Upper lobe of right lung (tissue), 1 donor: ENCODE results near the gene HSPG2. TPM values are rescaled to one million over a fixed set of nuclear protein-coding genes. Genes with fewer than 3 reads are reported as not detected.

Experiments
- ATAC-seq: fragments of 200-7000 bp; cut with Tn5 transposase; one replicate; pipeline ENCODE4 v1.9.1; 2020; ENCODE audit warnings: mild to moderate bottlenecking, moderate library complexity
- DNase-seq: peaks from one replicate; pipeline ENCODE4 v3.0.0-alpha.2; 2020
- H3K27ac ChIP-seq: fragments of 200-600 bp; one replicate; pipeline ENCODE4 v1.8.0; 2022
- H3K27me3 ChIP-seq: fragments of 200-600 bp; one replicate; pipeline ENCODE4 v1.8.0; 2022; ENCODE audit warnings: mild to moderate bottlenecking
- H3K36me3 ChIP-seq: fragments of 200-600 bp; one replicate; pipeline ENCODE4 v1.8.0; 2022
- H3K4me1 ChIP-seq: fragments of 200-600 bp; one replicate; pipeline ENCODE4 v1.8.0; 2022
- H3K4me3 ChIP-seq: fragments of 200-600 bp; one replicate; pipeline ENCODE4 v1.8.0; 2022; ENCODE audit warnings: mild to moderate bottlenecking
- H3K9me3 ChIP-seq: fragments of 200-600 bp; one replicate; pipeline ENCODE4 v1.8.0; 2022
- CTCF ChIP-seq: fragments of 200-600 bp; IDR thresholded peaks from one replicate; pipeline ENCODE4 v1.8.0; 2022; ENCODE audit warnings: antibody characterized with exemption
- intact Hi-C: fragments of 100-400 bp; cut with DNase I; formaldehyde crosslinking; loops from one replicate; pipeline ENCODE4 v1.11.0; 2022
- total RNA-seq: library from RNA; stranded (reverse); fragmentation: NEBNext Ultra II Directional; extraction: Animal tissue kit (Norgen Biotek cat#: 25700); gene quantifications from one replicate; pipeline ENCODE4 v1.2.1, GENCODE V29; 2021
- donor health status: DM: no; HTN: yes; CAD: no; lungs with severe emphysema.

HSPG2 gene
- total RNA-seq, 1 donor from 2014 or later = 393 TPM

GRCh38 chr1:21859669-21860179 lies 77.4 kb downstream of the HSPG2 start:
- peaks cover 83% of the 10 kb centered on the region for H3K36me3 ChIP-seq
- no peak for TF ChIP-seq CTCF
- H3K4me1 ChIP-seq = no peaks in the 10 kb centered on the region
- no peak overlapping the region for H3K4me3 ChIP-seq
- DNase-seq (no peak), ATAC-seq (no peak)
- no peaks in the 10 kb centered on the region for H3K27me3 ChIP-seq
- H3K27ac ChIP-seq = no peak overlapping the region
- intact Hi-C loops = no loop called here
- H3K9me3 ChIP-seq = no peaks in the 10 kb centered on the region

- no peaks in the 10 kb centered on the region for H3K9me3 ChIP-seq
- no peaks in the 10 kb centered on the region for H3K27me3 ChIP-seq
- H3K4me1 ChIP-seq = no peaks in the 10 kb centered on the region
- no peak for TF ChIP-seq CTCF
- ATAC-seq = no peak
- peak overlapping the region; percentile 24 for H3K27ac ChIP-seq
- peaks cover 95% of the 10 kb centered on the region for H3K36me3 ChIP-seq
- H3K4me3 ChIP-seq = no peak overlapping the region
- no peak for DNase-seq
- intact Hi-C loops = no loop called here
Observed at GRCh38 chr1:21857840-21858670, 79.1 kb downstream of the HSPG2 start.

GRCh38 chr1:21857142-21857839 lies 79.8 kb downstream of the HSPG2 start:
- Histone ChIP-seq H3K4me3 (no peak overlapping the region), H3K27me3 (no peaks in the 10 kb centered on the region), H3K4me1 (no peaks in the 10 kb centered on the region), H3K27ac (no peak overlapping the region), H3K9me3 (no peaks in the 10 kb centered on the region), H3K36me3 (peaks cover 100% of the 10 kb centered on the region)
- intact Hi-C loops = no loop called here
- DNase-seq = no peak
- no peak for TF ChIP-seq CTCF
- peak; percentile 5 for ATAC-seq

GRCh38 chr1:21855257-21856096 lies 81.6 kb downstream of the HSPG2 start:
- DNase-seq = no peak
- peak; percentile 4 for ATAC-seq
- no peaks in the 10 kb centered on the region for H3K9me3 ChIP-seq
- H3K36me3 ChIP-seq = peaks cover 99% of the 10 kb centered on the region
- H3K27ac ChIP-seq = no peak overlapping the region
- no peaks in the 10 kb centered on the region for H3K27me3 ChIP-seq
- H3K4me1 ChIP-seq = no peaks in the 10 kb centered on the region
- no peak for TF ChIP-seq CTCF
- intact Hi-C loops = no loop called here
- H3K4me3 ChIP-seq = no peak overlapping the region

GRCh38 chr1:21854751-21855131 lies 82.4 kb downstream of the HSPG2 start:
- H3K4me1 ChIP-seq = no peaks in the 10 kb centered on the region
- no peaks in the 10 kb centered on the region for H3K27me3 ChIP-seq
- H3K9me3 ChIP-seq = no peaks in the 10 kb centered on the region
- intact Hi-C loops = no loop called here
- ATAC-seq (no peak), DNase-seq (no peak)
- peaks cover 99% of the 10 kb centered on the region for H3K36me3 ChIP-seq
- no peak for TF ChIP-seq CTCF
- no peak overlapping the region for H3K27ac ChIP-seq
- H3K4me3 ChIP-seq = no peak overlapping the region
